ENCODE results near the gene GEMIN5.

Gene GEMIN5

DNA sequence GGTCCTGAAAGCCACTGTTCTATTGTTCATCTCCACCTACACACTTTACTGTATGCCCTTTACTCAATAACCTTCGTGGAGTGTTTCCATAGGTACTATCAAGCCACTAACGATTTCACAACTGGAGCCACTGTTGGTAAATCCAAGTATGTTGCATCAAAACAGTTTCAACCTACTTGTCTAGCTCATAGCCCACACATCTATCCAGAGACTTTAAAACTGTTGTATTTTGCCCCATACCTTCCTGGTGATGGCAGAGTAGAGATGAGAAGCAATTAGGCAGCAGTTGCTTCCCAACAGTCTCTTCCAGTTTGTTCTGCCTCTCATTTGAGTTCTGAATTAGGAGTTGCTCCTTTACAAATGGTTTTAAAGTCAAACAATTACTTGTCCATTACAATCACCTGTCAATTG lies 88.2 kb downstream of the GEMIN5 start:
- ChIA-PET POLR2A (interaction anchor here (1.0 to 2.2 kb wide), 3 partner anchors 8 to 12 kb away, joined by 3 to 8 read pairs (median 7); partner anchors contain the start of gene CNOT8), CTCF (no interaction called here)
- DNase-seq (ENCODE audit: extremely low spot score) = no peak
- no peak for TF ChIP-seq FOXA1 (IDR thresholded peaks at IDR 0.05)
- no peak for TF ChIP-seq FOXK2 (IDR thresholded peaks at IDR 0.05)
- TF ChIP-seq FOXM1 (IDR thresholded peaks at IDR 0.05; ENCODE audit: borderline replicate concordance) = no peak
- no peak for TF ChIP-seq HDGF (IDR thresholded peaks at IDR 0.05; ENCODE audit: borderline replicate concordance)
- no peak for TF ChIP-seq ELF4 (IDR thresholded peaks at IDR 0.05)
- TF ChIP-seq NFRKB (IDR thresholded peaks at IDR 0.05) = no peak
- TF ChIP-seq ARNT (IDR thresholded peaks at IDR 0.05) = no peak
- no peak for TF ChIP-seq SP1 (IDR thresholded peaks at IDR 0.05)
- no peak for TF ChIP-seq CTBP1 (IDR thresholded peaks at IDR 0.05; ENCODE audit: borderline replicate concordance)
- no peak for TF ChIP-seq BHLHE40 (IDR thresholded peaks at IDR 0.05; ENCODE audit: borderline replicate concordance)
- TF ChIP-seq PKNOX1 (IDR thresholded peaks at IDR 0.05) = no peak
- TF ChIP-seq LEF1 (IDR thresholded peaks at IDR 0.05; ENCODE audit: borderline replicate concordance) = no peak
- no peak for TF ChIP-seq TARDBP (IDR thresholded peaks at IDR 0.05)
- no peak for TF ChIP-seq SUZ12 (IDR thresholded peaks at IDR 0.05)
- no peak for TF ChIP-seq ZNF384 (IDR thresholded peaks at IDR 0.05)
- TF ChIP-seq L3MBTL2 (conservative IDR thresholded peaks at IDR 0.05) = no peak

GRCh38 chr5:154849264-154849785 lies 88.7 kb downstream of the GEMIN5 start:
- ChIA-PET CTCF (interaction anchor here (1.0 kb wide), 1 partner anchor 207 kb away, joined by 3 read pairs; no protein-coding TSS in a partner anchor), POLR2A (interaction anchor here (1.9 to 2.2 kb wide), 2 partner anchors 8 to 9 kb away, joined by 7 to 8 read pairs; partner anchors contain the start of gene CNOT8)
- DNase-seq (ENCODE audit: extremely low spot score) = no peak
- TF ChIP-seq TARDBP (IDR thresholded peaks at IDR 0.05) = no peak
- no peak for TF ChIP-seq L3MBTL2 (conservative IDR thresholded peaks at IDR 0.05)
- no peak for TF ChIP-seq FOXK2 (IDR thresholded peaks at IDR 0.05)
- TF ChIP-seq BHLHE40 (IDR thresholded peaks at IDR 0.05; ENCODE audit: borderline replicate concordance) = no peak
- no peak for TF ChIP-seq CTBP1 (IDR thresholded peaks at IDR 0.05; ENCODE audit: borderline replicate concordance)
- TF ChIP-seq FOXM1 (IDR thresholded peaks at IDR 0.05; ENCODE audit: borderline replicate concordance) = no peak
- TF ChIP-seq LEF1 (IDR thresholded peaks at IDR 0.05; ENCODE audit: borderline replicate concordance) = no peak
- TF ChIP-seq HDGF (IDR thresholded peaks at IDR 0.05; ENCODE audit: borderline replicate concordance) = no peak
- TF ChIP-seq ELF4 (IDR thresholded peaks at IDR 0.05) = no peak
- TF ChIP-seq SP1 (IDR thresholded peaks at IDR 0.05) = no peak
- TF ChIP-seq SUZ12 (IDR thresholded peaks at IDR 0.05) = no peak
- no peak for TF ChIP-seq NFRKB (IDR thresholded peaks at IDR 0.05)
- no peak for TF ChIP-seq ARNT (IDR thresholded peaks at IDR 0.05)
- no peak for TF ChIP-seq FOXA1 (IDR thresholded peaks at IDR 0.05)
- TF ChIP-seq ZNF384 (IDR thresholded peaks at IDR 0.05) = no peak
- TF ChIP-seq PKNOX1 (IDR thresholded peaks at IDR 0.05) = no peak

DNA sequence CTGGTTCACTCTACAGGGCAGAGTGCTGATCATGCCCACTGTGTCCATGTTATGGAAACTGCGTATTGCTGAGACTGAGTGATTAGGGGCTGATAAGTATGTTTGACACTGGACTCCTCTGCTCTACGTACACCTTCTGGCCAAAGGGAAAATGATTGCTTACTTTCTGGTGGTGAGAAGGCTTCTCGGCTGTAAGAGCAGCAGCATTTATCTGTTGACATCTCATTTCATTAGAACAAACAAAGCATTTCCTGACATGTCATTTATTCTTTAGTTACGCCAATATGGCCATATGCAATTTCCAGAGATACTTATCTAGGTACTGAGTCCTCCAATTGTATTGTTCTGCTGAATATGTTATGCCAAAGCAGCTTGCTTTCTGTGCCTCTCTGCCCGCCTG lies 93.2 kb downstream of the GEMIN5 start:
- TF ChIP-seq LEF1 (IDR thresholded peaks at IDR 0.05; ENCODE audit: borderline replicate concordance) (no peak), HDGF (IDR thresholded peaks at IDR 0.05; ENCODE audit: borderline replicate concordance) (no peak), NFRKB (IDR thresholded peaks at IDR 0.05) (no peak), ARNT (IDR thresholded peaks at IDR 0.05) (no peak), ELF4 (IDR thresholded peaks at IDR 0.05) (no peak)
- POLR2A ChIA-PET = no interaction called here
- CTCF ChIA-PET = interaction anchor here (0.6 to 0.7 kb wide), 2 partner anchors 12 to 24 kb away, joined by 3 to 4 read pairs; no protein-coding TSS in a partner anchor
- DNase-seq (ENCODE audit: extremely low spot score) = no peak

GRCh38 chr5:154842689-154843530 lies 95.1 kb downstream of the GEMIN5 start:
- POLR2A ChIA-PET = interaction anchor here (1.2 kb wide), 1 partner anchor 15 kb away, joined by 10 read pairs; the partner anchor contains the start of gene CNOT8
- no peak for DNase-seq (ENCODE audit: extremely low spot score)
- TF ChIP-seq ELF4 (IDR thresholded peaks at IDR 0.05) (no peak), LEF1 (IDR thresholded peaks at IDR 0.05; ENCODE audit: borderline replicate concordance) (no peak), PKNOX1 (IDR thresholded peaks at IDR 0.05) (no peak), L3MBTL2 (conservative IDR thresholded peaks at IDR 0.05) (no peak), BHLHE40 (IDR thresholded peaks at IDR 0.05; ENCODE audit: borderline replicate concordance) (no peak), ARNT (IDR thresholded peaks at IDR 0.05) (no peak), FOXM1 (IDR thresholded peaks at IDR 0.05; ENCODE audit: borderline replicate concordance) (no peak), CTBP1 (IDR thresholded peaks at IDR 0.05; ENCODE audit: borderline replicate concordance) (no peak), HDGF (IDR thresholded peaks at IDR 0.05; ENCODE audit: borderline replicate concordance) (no peak), ZNF384 (IDR thresholded peaks at IDR 0.05) (no peak), SUZ12 (IDR thresholded peaks at IDR 0.05) (no peak), FOXK2 (IDR thresholded peaks at IDR 0.05) (no peak), SP1 (IDR thresholded peaks at IDR 0.05) (no peak), NFRKB (IDR thresholded peaks at IDR 0.05) (no peak), TARDBP (IDR thresholded peaks at IDR 0.05) (no peak), FOXA1 (IDR thresholded peaks at IDR 0.05) (no peak)
- CTCF ChIA-PET = no interaction called here

DNA sequence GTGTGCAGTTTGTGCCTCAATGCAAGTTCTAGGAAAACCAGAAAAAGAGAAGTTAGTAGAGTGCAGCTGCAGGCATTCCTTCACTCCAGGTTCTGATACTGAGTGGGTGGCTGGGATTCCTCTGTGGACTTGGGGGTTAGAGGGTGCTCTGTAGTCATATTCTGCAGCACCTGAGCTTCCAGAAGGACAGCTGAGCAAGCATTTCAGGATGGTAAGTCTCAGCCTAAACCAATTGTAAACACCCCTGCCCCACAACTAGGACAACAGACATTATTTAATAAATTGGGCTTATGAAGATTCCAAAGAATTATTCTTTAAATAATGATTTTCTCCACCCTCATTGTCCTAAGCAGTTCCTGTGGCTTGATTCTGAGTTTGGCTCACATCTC lies 96.7 kb downstream of the GEMIN5 start:
- TF ChIP-seq L3MBTL2 (conservative IDR thresholded peaks at IDR 0.05) = no peak
- no peak for TF ChIP-seq FOXM1 (IDR thresholded peaks at IDR 0.05; ENCODE audit: borderline replicate concordance)
- TF ChIP-seq PKNOX1 (IDR thresholded peaks at IDR 0.05) = no peak
- no peak for TF ChIP-seq SP1 (IDR thresholded peaks at IDR 0.05)
- TF ChIP-seq SUZ12 (IDR thresholded peaks at IDR 0.05) = no peak
- TF ChIP-seq NFRKB (IDR thresholded peaks at IDR 0.05) = no peak
- TF ChIP-seq FOXA1 (IDR thresholded peaks at IDR 0.05) = no peak
- TF ChIP-seq LEF1 (IDR thresholded peaks at IDR 0.05; ENCODE audit: borderline replicate concordance) = no peak
- POLR2A ChIA-PET = interaction anchor here (1.8 to 1.9 kb wide), 2 partner anchors 9 to 16 kb away, joined by 7 read pairs; partner anchors contain the start of genes CNOT8 and FAXDC2

More for the DNA sequence above, 96.7 kb downstream of the GEMIN5 start:
- DNase-seq (ENCODE audit: extremely low spot score) = no peak
- CTCF ChIA-PET = interaction anchor here (0.7 kb wide), 1 partner anchor 866 kb away, joined by 3 read pairs; no protein-coding TSS in a partner anchor

Measured in HEK293T (cell line).